Loucy (cell line): ENCODE data around the gene ARRDC3.
"Not testable (repeated sequence)": the region's sequence is repeated elsewhere in the genome, so short reads cannot be mapped to it uniquely, and the experiment has no call there.

ENCODE experiments used
- H2AFZ ChIP-seq: fragments of 200-600 bp; sonication (generic); 2 replicates; pipeline ENCODE4 v1.6.0; 2016; ENCODE audit warnings: antibody characterized with exemption, mild to moderate bottlenecking, low read length, moderate library complexity
- H3F3A ChIP-seq: fragments of 200-600 bp; 2 replicates; pipeline ENCODE4 v1.6.0; 2016; ENCODE audit warnings: antibody characterized with exemption, low read depth, mild to moderate bottlenecking
- H3K27me3 ChIP-seq: fragments of 200-600 bp; sonication (generic); 2 replicates; pipeline ENCODE4 v1.6.1; 2014; ENCODE audit warnings: low read length, mild to moderate bottlenecking; ENCODE audit not compliant: insufficient read depth, poor library complexity, severe bottlenecking
- H3K36me3 ChIP-seq: fragments of 200-600 bp; sonication (generic); 2 replicates; pipeline ENCODE4 v1.6.1; 2016; ENCODE audit warnings: low read length; ENCODE audit not compliant: insufficient read depth
- H3K4me1 ChIP-seq: fragments of 200-600 bp; sonication (generic); 2 replicates; pipeline ENCODE4 v1.5.1; 2014; ENCODE audit warnings: low read length, mild to moderate bottlenecking; ENCODE audit not compliant: insufficient read depth, poor library complexity, severe bottlenecking
- H3K4me2 ChIP-seq: fragments of 200-600 bp; sonication (generic); 2 replicates; pipeline ENCODE4 v1.6.0; 2014; ENCODE audit warnings: antibody characterized with exemption, low read length, low read depth, mild to moderate bottlenecking; ENCODE audit not compliant: poor library complexity, severe bottlenecking
- H3K4me3 ChIP-seq: fragments of 200-600 bp; sonication (generic); 2 replicates; pipeline ENCODE4 v1.5.1; 2014; ENCODE audit warnings: low read length, mild to moderate bottlenecking, mixed read lengths; ENCODE audit not compliant: poor library complexity, severe bottlenecking
- H3K79me2 ChIP-seq: fragments of 200-600 bp; sonication (generic); 2 replicates; pipeline ENCODE4 v1.6.1; 2014; ENCODE audit warnings: low read length; ENCODE audit not compliant: insufficient read depth
- H3K9ac ChIP-seq: fragments of 200-600 bp; sonication (generic); 2 replicates; pipeline ENCODE4 v1.6.0; 2014; ENCODE audit warnings: mild to moderate bottlenecking, low read depth, low read length, moderate library complexity; ENCODE audit not compliant: poor library complexity, severe bottlenecking
- H3K9me2 ChIP-seq: fragments of 200-600 bp; sonication (generic); replicated peaks from 2 replicates; pipeline ENCODE4 v1.6.1; 2016; ENCODE audit warnings: low read depth, low read length, mixed read lengths
- H3K9me3 ChIP-seq: fragments of 200-600 bp; sonication (generic); 2 replicates; pipeline ENCODE4 v1.6.1; 2014; ENCODE audit warnings: mild to moderate bottlenecking, antibody characterized with exemption, low read length, low read depth; ENCODE audit not compliant: insufficient read depth
- H4K20me1 ChIP-seq: fragments of 200-600 bp; sonication (generic); 2 replicates; pipeline ENCODE4 v1.6.0; 2014; ENCODE audit warnings: antibody characterized with exemption, low read length, mild to moderate bottlenecking; ENCODE audit not compliant: insufficient read depth, poor library complexity, severe bottlenecking
- EZH2phosphoT487 ChIP-seq: fragments of 200-600 bp; IDR thresholded peaks from 2 replicates; pipeline ENCODE4 v1.6.1; 2018; ENCODE audit warnings: antibody characterized with exemption, mild to moderate bottlenecking, moderate library complexity, borderline replicate concordance
- TF ChIP-seq, protein P1 (sequence below): fragments of 200-600 bp; sonication (generic); conservative IDR thresholded peaks from 2 replicates; pipeline ENCODE4 v1.5.1; 2014; ENCODE audit warnings: mild to moderate bottlenecking, antibody characterized with exemption, low read length

ARRDC3 gene

DNA sequence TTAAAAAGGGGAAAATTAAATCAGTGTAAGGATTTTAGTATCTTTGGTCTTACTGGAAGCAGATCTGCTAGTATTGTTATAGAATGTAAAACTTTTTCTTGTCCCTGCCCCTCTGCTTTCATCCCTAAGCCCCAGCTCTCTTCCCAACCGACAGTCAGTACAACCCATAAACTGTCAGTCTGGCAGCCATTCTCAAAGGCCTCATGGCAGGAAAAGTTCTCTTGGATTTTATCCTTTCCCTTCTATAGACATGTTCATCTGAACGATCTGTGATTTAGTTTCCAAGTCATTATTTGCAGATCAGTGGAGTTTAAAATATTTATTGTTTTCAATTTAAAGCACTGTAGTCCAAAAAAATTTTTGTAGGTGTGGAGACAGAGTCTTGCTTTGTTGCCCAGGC, 39.2 kb downstream of the ARRDC3 start:
- TF ChIP-seq, protein P1, sequence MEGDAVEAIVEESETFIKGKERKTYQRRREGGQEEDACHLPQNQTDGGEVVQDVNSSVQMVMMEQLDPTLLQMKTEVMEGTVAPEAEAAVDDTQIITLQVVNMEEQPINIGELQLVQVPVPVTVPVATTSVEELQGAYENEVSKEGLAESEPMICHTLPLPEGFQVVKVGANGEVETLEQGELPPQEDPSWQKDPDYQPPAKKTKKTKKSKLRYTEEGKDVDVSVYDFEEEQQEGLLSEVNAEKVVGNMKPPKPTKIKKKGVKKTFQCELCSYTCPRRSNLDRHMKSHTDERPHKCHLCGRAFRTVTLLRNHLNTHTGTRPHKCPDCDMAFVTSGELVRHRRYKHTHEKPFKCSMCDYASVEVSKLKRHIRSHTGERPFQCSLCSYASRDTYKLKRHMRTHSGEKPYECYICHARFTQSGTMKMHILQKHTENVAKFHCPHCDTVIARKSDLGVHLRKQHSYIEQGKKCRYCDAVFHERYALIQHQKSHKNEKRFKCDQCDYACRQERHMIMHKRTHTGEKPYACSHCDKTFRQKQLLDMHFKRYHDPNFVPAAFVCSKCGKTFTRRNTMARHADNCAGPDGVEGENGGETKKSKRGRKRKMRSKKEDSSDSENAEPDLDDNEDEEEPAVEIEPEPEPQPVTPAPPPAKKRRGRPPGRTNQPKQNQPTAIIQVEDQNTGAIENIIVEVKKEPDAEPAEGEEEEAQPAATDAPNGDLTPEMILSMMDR = no peak
- H4K20me1 ChIP-seq = no peaks in the 10 kb centered on the region
- H3K4me1 ChIP-seq = no peaks in the 10 kb centered on the region
- H3K4me2 ChIP-seq = no peak overlapping the region
- H3K36me3 ChIP-seq = no peaks in the 10 kb centered on the region
- no peaks in the 10 kb centered on the region for H3K9me2 ChIP-seq
- H3K9ac ChIP-seq = no peak overlapping the region
- H3K9me3 ChIP-seq = no peaks in the 10 kb centered on the region
- no peak overlapping the region for H2AFZ ChIP-seq
- no peak overlapping the region for H3K4me3 ChIP-seq
- H3K79me2 ChIP-seq = no peaks in the 10 kb centered on the region
- H3F3A ChIP-seq = no peaks in the 10 kb centered on the region
- H3K27me3 ChIP-seq = no peaks in the 10 kb centered on the region

DNA sequence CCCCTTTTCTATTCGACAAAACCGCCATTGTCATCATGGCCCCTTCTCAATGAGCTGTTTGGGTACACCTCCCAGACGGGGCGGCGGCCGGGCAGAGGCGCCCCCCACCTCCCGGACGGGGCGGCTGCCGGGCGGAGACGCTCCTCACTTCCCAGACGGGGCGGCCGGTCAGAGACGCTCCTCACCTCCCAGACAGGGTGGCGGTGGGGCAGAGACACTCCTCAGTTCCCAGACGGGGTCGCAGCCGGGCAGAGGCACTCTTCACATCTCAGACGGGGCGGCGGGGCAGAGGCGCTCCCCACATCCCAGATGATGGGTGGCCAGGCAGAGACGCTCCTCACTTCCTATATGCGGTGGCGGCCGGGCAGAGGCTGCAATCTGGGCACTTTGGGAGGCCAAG, 40.2 kb downstream of the ARRDC3 start:
- H4K20me1 ChIP-seq, H3K4me2 ChIP-seq, H2AFZ ChIP-seq, H3K4me3 ChIP-seq, H3K9me3 ChIP-seq, H3K9ac ChIP-seq, H3K36me3 ChIP-seq, H3K79me2 ChIP-seq, H3F3A ChIP-seq, H3K9me2 ChIP-seq, H3K4me1 ChIP-seq, H3K27me3 ChIP-seq: not testable (repeated sequence)

DNA sequence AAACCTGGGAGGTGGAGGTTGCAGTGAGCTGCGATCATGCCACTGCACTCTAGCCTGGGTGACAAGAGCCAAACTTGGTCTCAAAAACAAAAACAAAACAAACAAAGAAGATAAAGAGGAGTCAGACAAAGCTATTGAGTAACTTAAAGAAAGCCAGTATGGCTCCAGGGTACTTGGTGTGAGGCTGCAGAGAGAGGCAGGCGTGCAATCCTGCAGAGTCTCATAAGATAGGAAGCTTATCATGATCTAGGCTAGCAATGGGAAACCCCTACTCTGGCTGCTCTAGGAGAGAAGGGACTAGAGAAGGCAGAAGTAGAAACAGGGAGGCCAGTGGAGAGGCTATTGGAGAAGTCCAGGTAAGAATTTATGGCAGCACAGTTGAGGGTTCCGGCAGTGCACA, 42.0 kb downstream of the ARRDC3 start:
- Histone ChIP-seq H3F3A (no peaks in the 10 kb centered on the region), H2AFZ (no peak overlapping the region), H3K4me1 (no peaks in the 10 kb centered on the region), H3K79me2 (no peaks in the 10 kb centered on the region), H4K20me1 (no peaks in the 10 kb centered on the region), H3K36me3 (no peaks in the 10 kb centered on the region), H3K4me2 (no peak overlapping the region), H3K4me3 (no peak overlapping the region), H3K9me3 (no peaks in the 10 kb centered on the region), H3K9ac (no peak overlapping the region), H3K9me2 (no peaks in the 10 kb centered on the region), H3K27me3 (no peaks in the 10 kb centered on the region)
- no peak for TF ChIP-seq EZH2phosphoT487
- TF ChIP-seq, protein P1 = no peak

DNA sequence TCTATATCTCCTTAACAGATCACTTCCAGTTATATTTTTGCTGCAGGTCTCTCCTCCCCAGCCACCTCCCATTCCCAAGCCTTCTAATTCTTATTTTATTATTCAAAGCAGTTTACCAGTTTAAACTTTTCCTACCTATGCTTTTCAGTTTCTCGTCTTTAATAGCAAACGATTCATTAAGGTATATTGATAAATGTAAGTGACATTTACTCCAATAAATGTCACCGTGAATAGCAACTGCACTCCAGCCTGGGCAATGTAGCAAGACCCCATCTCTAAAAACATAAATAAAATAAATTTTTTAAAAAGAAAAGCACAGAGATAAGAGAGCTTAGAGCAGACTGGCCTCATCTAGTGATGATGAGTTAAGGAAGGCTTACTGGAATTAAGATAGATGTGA, 42.6 kb downstream of the ARRDC3 start:
- H3K79me2 ChIP-seq = no peaks in the 10 kb centered on the region
- no peaks in the 10 kb centered on the region for H3K9me2 ChIP-seq

More for the DNA sequence above, 42.6 kb downstream of the ARRDC3 start:
- no peaks in the 10 kb centered on the region for H4K20me1 ChIP-seq
- no peak overlapping the region for H3K4me3 ChIP-seq
- no peaks in the 10 kb centered on the region for H3K27me3 ChIP-seq
- no peaks in the 10 kb centered on the region for H3K36me3 ChIP-seq
- H3F3A ChIP-seq = no peaks in the 10 kb centered on the region
- no peaks in the 10 kb centered on the region for H3K9me3 ChIP-seq
- H2AFZ ChIP-seq = no peak overlapping the region
- no peak overlapping the region for H3K9ac ChIP-seq
- no peak for TF ChIP-seq EZH2phosphoT487
- TF ChIP-seq, protein P1 = no peak
- no peaks in the 10 kb centered on the region for H3K4me1 ChIP-seq
- H3K4me2 ChIP-seq = no peak overlapping the region
